GM23338 (cell line): Measurements from ENCODE around the gene GIPC1. TPM values are rescaled to one million over a fixed set of nuclear protein-coding genes. Genes with fewer than 3 reads are reported as not detected.

Experiments
- ATAC-seq: fragments of 200-7000 bp; cut with Tn5 transposase; 3 replicates; pipeline ENCODE4 v1.9.1; 2020
- DNase-seq: peaks from one replicate; pipeline ENCODE4 v3.0.0-alpha.2; 2015; ENCODE audit warnings: low spot score
- H2AFZ ChIP-seq: fragments of 200-600 bp; sonication (generic); 2 replicates; pipeline ENCODE4 v1.8.0; 2016; ENCODE audit warnings: antibody characterized with exemption, mild to moderate bottlenecking, moderate library complexity
- H3F3A ChIP-seq: fragments of 200-600 bp; sonication (generic); replicated peaks from 2 replicates; pipeline ENCODE4 v1.8.0; 2017; ENCODE audit warnings: antibody characterized with exemption, mixed run types, low read depth
- H3K27ac ChIP-seq: fragments of 200-600 bp; sonication (generic); 2 replicates; pipeline ENCODE4 v1.6.1; 2016; ENCODE audit warnings: low read depth
- H3K27me3 ChIP-seq: fragments of 200-600 bp; sonication (generic); 2 replicates; pipeline ENCODE4 v1.8.0; 2016; ENCODE audit warnings: mild to moderate bottlenecking, mixed run types, moderate library complexity; ENCODE audit not compliant: insufficient read depth
- H3K36me3 ChIP-seq: fragments of 200-600 bp; sonication (generic); 2 replicates; pipeline ENCODE4 v1.8.0; 2016; ENCODE audit warnings: mild to moderate bottlenecking; ENCODE audit not compliant: insufficient read depth
- H3K4me1 ChIP-seq: fragments of 200-600 bp; sonication (generic); 2 replicates; pipeline ENCODE4 v1.8.0; 2016; ENCODE audit warnings: mild to moderate bottlenecking, moderate library complexity; ENCODE audit not compliant: insufficient read depth
- H3K4me2 ChIP-seq: fragments of 200-600 bp; sonication (generic); 2 replicates; pipeline ENCODE4 v1.7.1; 2017; ENCODE audit warnings: mixed run types
- H3K4me3 ChIP-seq: fragments of 200-600 bp; sonication (generic); 2 replicates; pipeline ENCODE4 v1.6.1; 2016; ENCODE audit warnings: mixed run types
- H3K79me2 ChIP-seq: fragments of 200-600 bp; sonication (generic); replicated peaks from 2 replicates; pipeline ENCODE4 v1.8.0; 2017; ENCODE audit warnings: mild to moderate bottlenecking; ENCODE audit not compliant: insufficient read depth
- H3K9me2 ChIP-seq: fragments of 200-600 bp; sonication (generic); 2 replicates; pipeline ENCODE4 v1.8.0; 2017; ENCODE audit not compliant: insufficient read depth
- H4K20me1 ChIP-seq: fragments of 200-600 bp; sonication (generic); replicated peaks from 2 replicates; pipeline ENCODE4 v1.8.0; 2017; ENCODE audit warnings: mild to moderate bottlenecking; ENCODE audit not compliant: insufficient read depth
- H3K27ac Mint-ChIP-seq: 2 replicates; pipeline ENCODE4 v1.8.0; 2020; ENCODE audit warnings: inconsistent platforms, mild to moderate bottlenecking, moderate library complexity, mixed read lengths
- H3K27me3 Mint-ChIP-seq: 3 replicates; pipeline ENCODE4 v1.8.0; 2022; ENCODE audit warnings: low read depth, mild to moderate bottlenecking, moderate library complexity, mixed read lengths, inconsistent platforms; ENCODE audit not compliant: insufficient read depth, poor library complexity
- H3K36me3 Mint-ChIP-seq: 3 replicates; pipeline ENCODE4 v1.8.0; 2021; ENCODE audit warnings: low read depth, mild to moderate bottlenecking, inconsistent platforms, moderate library complexity, mixed read lengths
- H3K4me1 Mint-ChIP-seq: 3 replicates; pipeline ENCODE4 v1.8.0; 2020; ENCODE audit warnings: mild to moderate bottlenecking, inconsistent platforms, mixed read lengths
- H3K4me3 Mint-ChIP-seq: 3 replicates; pipeline ENCODE4 v1.8.0; 2021; ENCODE audit warnings: moderate library complexity, mild to moderate bottlenecking, inconsistent platforms, mixed read lengths
- H3K9me3 Mint-ChIP-seq: 3 replicates; pipeline ENCODE4 v1.8.0; 2020; ENCODE audit warnings: moderate library complexity, mild to moderate bottlenecking, inconsistent platforms, mixed read lengths
- CREB1 ChIP-seq: fragments of 250-450 bp; sonication (Bioruptor Pico); IDR thresholded peaks from 2 replicates; pipeline ENCODE4 v1.5.0; 2020; ENCODE audit warnings: low read depth, mild to moderate bottlenecking, moderate library complexity
- EZH2 ChIP-seq: fragments of 200-600 bp; sonication (generic); IDR thresholded peaks from one replicate; pipeline ENCODE4 v1.8.0; 2017; ENCODE audit warnings: antibody characterized with exemption, mild to moderate bottlenecking, low read depth; ENCODE audit not compliant: unreplicated experiment
- EZH2phosphoT487 ChIP-seq: fragments of 200-600 bp; sonication (generic); IDR thresholded peaks from one replicate; pipeline ENCODE4 v1.8.1; 2018; ENCODE audit warnings: antibody characterized with exemption; ENCODE audit not compliant: unreplicated experiment
- JUNB ChIP-seq: IDR thresholded peaks from one replicate; pipeline ENCODE4 v1.6.1; 2016; ENCODE audit warnings: antibody characterized with exemption; ENCODE audit not compliant: unreplicated experiment
- NANOG ChIP-seq: IDR thresholded peaks from 2 replicates; pipeline ENCODE4 v1.6.1; 2016; ENCODE audit warnings: antibody characterized with exemption, borderline replicate concordance
- POLR2AphosphoS5 ChIP-seq: IDR thresholded peaks from 2 replicates; pipeline ENCODE4 v1.6.1; 2016; ENCODE audit warnings: antibody characterized with exemption, low read depth
- STAT1 ChIP-seq: IDR thresholded peaks from one replicate; pipeline ENCODE4 v1.6.1; 2016; ENCODE audit warnings: antibody characterized with exemption; ENCODE audit not compliant: unreplicated experiment
- ZNF114 ChIP-seq: fragments of 250-450 bp; sonication (Bioruptor Pico); IDR thresholded peaks from 2 replicates; pipeline ENCODE4 v1.5.0; 2020; ENCODE audit warnings: mild to moderate bottlenecking, moderate library complexity
- ZNF331 ChIP-seq: fragments of 250-450 bp; sonication (Bioruptor Pico); IDR thresholded peaks from 2 replicates; pipeline ENCODE4 v1.5.0; 2020; ENCODE audit warnings: low read depth, mild to moderate bottlenecking, moderate library complexity
- polyA plus RNA-seq: library from polyadenylated mRNA; unstranded; fragments of >200 nt; fragmentation: Nextera tagmentation; extraction: Ambion mirVana; gene quantifications from 2 replicates; pipeline ENCODE4 v1.2.1, GENCODE V29; 2016
- total RNA-seq: library from RNA; depleted of rRNA; stranded (reverse); fragments of >200 nt; shearing (Covaris generic); gene quantifications from 2 replicates; pipeline ENCODE4 v1.2.3, GENCODE V29; 2014
- TF ChIP-seq, protein P1 (sequence below): fragments of 250-450 bp; sonication (Bioruptor Pico); IDR thresholded peaks from 2 replicates; pipeline ENCODE4 v1.5.0; 2020; ENCODE audit warnings: mild to moderate bottlenecking, moderate library complexity
- TF ChIP-seq, protein P2 (sequence below): IDR thresholded peaks from 2 replicates; pipeline ENCODE4 v1.6.1; 2016; ENCODE audit warnings: antibody characterized with exemption
- TF ChIP-seq, protein P3 (sequence below), 2 experiments: fragments of 200-600 bp in 1 of 2; sonication (generic) in 1 of 2; conservative IDR thresholded peaks; 2 replicates each; pipeline versions ENCODE4 v1.5.1 to v1.6.1; 2016 to 2017; ENCODE audit warnings: antibody characterized with exemption in 2 of 2, low read depth in 2 of 2, mild to moderate bottlenecking in 2 of 2, moderate library complexity in 1 of 2
- TF ChIP-seq, protein P4 (sequence below): IDR thresholded peaks from one replicate; pipeline ENCODE4 v1.6.1; 2018; ENCODE audit warnings: antibody characterized with exemption; ENCODE audit not compliant: unreplicated experiment

GIPC1 gene
- total and polyA plus RNA-seq, 2 experiments from 2014 or later = 51.6 to 106 TPM

GRCh38 chr19:14545716-14546082, 49.8 kb upstream of the GIPC1 start:
- Histone ChIP-seq H3K9me2 (no peaks in the 10 kb centered on the region), H3K79me2 (peaks cover 32% of the 10 kb centered on the region), H3K27ac (no peak overlapping the region), H4K20me1 (peaks cover 12% of the 10 kb centered on the region), H3K4me2 (no peak overlapping the region), H3F3A (no peaks in the 10 kb centered on the region), H3K4me3 (no peak overlapping the region), H3K36me3 (no peaks in the 10 kb centered on the region; the same call in 1 of the 2 replicates), H2AFZ (no peak overlapping the region), H3K4me1 (no peaks in the 10 kb centered on the region), H3K27me3 (no peaks in the 10 kb centered on the region)
- no peak for ATAC-seq
- DNase-seq = no peak
- H3K4me3 Mint-ChIP-seq = no peak overlapping the region
- no peaks in the 10 kb centered on the region for H3K9me3 Mint-ChIP-seq
- H3K27me3 Mint-ChIP-seq = peaks cover 10% of the 10 kb centered on the region
- TF ChIP-seq NANOG (no peak), CREB1 (CRISPR knock-in tag) (no peak), STAT1 (no peak), JUNB (no peak), EZH2 (no peak), ZNF331 (CRISPR knock-in tag) (no peak), ZNF114 (CRISPR knock-in tag) (no peak), EZH2phosphoT487 (no peak), POLR2AphosphoS5 (no peak)
- TF ChIP-seq, protein P1, sequence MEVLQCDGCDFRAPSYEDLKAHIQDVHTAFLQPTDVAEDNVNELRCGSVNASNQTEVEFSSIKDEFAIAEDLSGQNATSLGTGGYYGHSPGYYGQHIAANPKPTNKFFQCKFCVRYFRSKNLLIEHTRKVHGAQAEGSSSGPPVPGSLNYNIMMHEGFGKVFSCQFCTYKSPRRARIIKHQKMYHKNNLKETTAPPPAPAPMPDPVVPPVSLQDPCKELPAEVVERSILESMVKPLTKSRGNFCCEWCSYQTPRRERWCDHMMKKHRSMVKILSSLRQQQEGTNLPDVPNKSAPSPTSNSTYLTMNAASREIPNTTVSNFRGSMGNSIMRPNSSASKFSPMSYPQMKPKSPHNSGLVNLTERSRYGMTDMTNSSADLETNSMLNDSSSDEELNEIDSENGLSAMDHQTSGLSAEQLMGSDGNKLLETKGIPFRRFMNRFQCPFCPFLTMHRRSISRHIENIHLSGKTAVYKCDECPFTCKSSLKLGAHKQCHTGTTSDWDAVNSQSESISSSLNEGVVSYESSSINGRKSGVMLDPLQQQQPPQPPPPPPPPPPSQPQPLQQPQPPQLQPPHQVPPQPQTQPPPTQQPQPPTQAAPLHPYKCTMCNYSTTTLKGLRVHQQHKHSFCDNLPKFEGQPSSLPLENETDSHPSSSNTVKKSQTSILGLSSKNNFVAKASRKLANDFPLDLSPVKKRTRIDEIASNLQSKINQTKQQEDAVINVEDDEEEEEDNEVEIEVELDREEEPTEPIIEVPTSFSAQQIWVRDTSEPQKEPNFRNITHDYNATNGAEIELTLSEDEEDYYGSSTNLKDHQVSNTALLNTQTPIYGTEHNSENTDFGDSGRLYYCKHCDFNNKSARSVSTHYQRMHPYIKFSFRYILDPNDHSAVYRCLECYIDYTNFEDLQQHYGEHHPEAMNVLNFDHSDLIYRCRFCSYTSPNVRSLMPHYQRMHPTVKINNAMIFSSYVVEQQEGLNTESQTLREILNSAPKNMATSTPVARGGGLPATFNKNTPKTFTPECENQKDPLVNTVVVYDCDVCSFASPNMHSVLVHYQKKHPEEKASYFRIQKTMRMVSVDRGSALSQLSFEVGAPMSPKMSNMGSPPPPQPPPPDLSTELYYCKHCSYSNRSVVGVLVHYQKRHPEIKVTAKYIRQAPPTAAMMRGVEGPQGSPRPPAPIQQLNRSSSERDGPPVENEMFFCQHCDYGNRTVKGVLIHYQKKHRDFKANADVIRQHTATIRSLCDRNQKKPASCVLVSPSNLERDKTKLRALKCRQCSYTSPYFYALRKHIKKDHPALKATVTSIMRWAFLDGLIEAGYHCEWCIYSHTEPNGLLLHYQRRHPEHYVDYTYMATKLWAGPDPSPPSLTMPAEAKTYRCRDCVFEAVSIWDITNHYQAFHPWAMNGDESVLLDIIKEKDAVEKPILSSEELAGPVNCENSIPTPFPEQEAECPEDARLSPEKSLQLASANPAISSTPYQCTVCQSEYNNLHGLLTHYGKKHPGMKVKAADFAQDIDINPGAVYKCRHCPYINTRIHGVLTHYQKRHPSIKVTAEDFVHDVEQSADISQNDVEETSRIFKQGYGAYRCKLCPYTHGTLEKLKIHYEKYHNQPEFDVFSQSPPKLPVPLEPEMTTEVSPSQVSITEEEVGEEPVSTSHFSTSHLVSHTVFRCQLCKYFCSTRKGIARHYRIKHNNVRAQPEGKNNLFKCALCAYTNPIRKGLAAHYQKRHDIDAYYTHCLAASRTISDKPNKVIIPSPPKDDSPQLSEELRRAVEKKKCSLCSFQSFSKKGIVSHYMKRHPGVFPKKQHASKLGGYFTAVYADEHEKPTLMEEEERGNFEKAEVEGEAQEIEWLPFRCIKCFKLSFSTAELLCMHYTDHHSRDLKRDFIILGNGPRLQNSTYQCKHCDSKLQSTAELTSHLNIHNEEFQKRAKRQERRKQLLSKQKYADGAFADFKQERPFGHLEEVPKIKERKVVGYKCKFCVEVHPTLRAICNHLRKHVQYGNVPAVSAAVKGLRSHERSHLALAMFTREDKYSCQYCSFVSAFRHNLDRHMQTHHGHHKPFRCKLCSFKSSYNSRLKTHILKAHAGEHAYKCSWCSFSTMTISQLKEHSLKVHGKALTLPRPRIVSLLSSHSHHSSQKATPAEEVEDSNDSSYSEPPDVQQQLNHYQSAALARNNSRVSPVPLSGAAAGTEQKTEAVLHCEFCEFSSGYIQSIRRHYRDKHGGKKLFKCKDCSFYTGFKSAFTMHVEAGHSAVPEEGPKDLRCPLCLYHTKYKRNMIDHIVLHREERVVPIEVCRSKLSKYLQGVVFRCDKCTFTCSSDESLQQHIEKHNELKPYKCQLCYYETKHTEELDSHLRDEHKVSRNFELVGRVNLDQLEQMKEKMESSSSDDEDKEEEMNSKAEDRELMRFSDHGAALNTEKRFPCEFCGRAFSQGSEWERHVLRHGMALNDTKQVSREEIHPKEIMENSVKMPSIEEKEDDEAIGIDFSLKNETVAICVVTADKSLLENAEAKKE (CRISPR knock-in tag) = no peak
- TF ChIP-seq, protein P2, sequence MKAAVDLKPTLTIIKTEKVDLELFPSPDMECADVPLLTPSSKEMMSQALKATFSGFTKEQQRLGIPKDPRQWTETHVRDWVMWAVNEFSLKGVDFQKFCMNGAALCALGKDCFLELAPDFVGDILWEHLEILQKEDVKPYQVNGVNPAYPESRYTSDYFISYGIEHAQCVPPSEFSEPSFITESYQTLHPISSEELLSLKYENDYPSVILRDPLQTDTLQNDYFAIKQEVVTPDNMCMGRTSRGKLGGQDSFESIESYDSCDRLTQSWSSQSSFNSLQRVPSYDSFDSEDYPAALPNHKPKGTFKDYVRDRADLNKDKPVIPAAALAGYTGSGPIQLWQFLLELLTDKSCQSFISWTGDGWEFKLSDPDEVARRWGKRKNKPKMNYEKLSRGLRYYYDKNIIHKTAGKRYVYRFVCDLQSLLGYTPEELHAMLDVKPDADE = no peak
- TF ChIP-seq, protein P3, sequence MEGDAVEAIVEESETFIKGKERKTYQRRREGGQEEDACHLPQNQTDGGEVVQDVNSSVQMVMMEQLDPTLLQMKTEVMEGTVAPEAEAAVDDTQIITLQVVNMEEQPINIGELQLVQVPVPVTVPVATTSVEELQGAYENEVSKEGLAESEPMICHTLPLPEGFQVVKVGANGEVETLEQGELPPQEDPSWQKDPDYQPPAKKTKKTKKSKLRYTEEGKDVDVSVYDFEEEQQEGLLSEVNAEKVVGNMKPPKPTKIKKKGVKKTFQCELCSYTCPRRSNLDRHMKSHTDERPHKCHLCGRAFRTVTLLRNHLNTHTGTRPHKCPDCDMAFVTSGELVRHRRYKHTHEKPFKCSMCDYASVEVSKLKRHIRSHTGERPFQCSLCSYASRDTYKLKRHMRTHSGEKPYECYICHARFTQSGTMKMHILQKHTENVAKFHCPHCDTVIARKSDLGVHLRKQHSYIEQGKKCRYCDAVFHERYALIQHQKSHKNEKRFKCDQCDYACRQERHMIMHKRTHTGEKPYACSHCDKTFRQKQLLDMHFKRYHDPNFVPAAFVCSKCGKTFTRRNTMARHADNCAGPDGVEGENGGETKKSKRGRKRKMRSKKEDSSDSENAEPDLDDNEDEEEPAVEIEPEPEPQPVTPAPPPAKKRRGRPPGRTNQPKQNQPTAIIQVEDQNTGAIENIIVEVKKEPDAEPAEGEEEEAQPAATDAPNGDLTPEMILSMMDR (conservative IDR thresholded peaks at IDR 0.05; ENCODE audit: low read depth in 2 of 2) = no peak
- TF ChIP-seq, protein P4, sequence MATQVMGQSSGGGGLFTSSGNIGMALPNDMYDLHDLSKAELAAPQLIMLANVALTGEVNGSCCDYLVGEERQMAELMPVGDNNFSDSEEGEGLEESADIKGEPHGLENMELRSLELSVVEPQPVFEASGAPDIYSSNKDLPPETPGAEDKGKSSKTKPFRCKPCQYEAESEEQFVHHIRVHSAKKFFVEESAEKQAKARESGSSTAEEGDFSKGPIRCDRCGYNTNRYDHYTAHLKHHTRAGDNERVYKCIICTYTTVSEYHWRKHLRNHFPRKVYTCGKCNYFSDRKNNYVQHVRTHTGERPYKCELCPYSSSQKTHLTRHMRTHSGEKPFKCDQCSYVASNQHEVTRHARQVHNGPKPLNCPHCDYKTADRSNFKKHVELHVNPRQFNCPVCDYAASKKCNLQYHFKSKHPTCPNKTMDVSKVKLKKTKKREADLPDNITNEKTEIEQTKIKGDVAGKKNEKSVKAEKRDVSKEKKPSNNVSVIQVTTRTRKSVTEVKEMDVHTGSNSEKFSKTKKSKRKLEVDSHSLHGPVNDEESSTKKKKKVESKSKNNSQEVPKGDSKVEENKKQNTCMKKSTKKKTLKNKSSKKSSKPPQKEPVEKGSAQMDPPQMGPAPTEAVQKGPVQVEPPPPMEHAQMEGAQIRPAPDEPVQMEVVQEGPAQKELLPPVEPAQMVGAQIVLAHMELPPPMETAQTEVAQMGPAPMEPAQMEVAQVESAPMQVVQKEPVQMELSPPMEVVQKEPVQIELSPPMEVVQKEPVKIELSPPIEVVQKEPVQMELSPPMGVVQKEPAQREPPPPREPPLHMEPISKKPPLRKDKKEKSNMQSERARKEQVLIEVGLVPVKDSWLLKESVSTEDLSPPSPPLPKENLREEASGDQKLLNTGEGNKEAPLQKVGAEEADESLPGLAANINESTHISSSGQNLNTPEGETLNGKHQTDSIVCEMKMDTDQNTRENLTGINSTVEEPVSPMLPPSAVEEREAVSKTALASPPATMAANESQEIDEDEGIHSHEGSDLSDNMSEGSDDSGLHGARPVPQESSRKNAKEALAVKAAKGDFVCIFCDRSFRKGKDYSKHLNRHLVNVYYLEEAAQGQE = no peak
- no peaks in the 10 kb centered on the region; the same call in 1 of the 3 replicates for H3K4me1 Mint-ChIP-seq
- peaks cover 9% of the 10 kb centered on the region for H3K36me3 Mint-ChIP-seq
- peak overlapping the region; percentile 75; the same call in 1 of the 2 replicates for H3K27ac Mint-ChIP-seq
